Measurements from ENCODE around the gene RGCC.

- TF ChIP-seq, protein P1, sequence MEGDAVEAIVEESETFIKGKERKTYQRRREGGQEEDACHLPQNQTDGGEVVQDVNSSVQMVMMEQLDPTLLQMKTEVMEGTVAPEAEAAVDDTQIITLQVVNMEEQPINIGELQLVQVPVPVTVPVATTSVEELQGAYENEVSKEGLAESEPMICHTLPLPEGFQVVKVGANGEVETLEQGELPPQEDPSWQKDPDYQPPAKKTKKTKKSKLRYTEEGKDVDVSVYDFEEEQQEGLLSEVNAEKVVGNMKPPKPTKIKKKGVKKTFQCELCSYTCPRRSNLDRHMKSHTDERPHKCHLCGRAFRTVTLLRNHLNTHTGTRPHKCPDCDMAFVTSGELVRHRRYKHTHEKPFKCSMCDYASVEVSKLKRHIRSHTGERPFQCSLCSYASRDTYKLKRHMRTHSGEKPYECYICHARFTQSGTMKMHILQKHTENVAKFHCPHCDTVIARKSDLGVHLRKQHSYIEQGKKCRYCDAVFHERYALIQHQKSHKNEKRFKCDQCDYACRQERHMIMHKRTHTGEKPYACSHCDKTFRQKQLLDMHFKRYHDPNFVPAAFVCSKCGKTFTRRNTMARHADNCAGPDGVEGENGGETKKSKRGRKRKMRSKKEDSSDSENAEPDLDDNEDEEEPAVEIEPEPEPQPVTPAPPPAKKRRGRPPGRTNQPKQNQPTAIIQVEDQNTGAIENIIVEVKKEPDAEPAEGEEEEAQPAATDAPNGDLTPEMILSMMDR (IDR thresholded peaks at IDR 0.05; ENCODE audit: low read depth, low read length) = no peak
- no peak for TF ChIP-seq POLR2A (IDR thresholded peaks at IDR 0.05; ENCODE audit: extremely low read depth, insufficient read length)
These were observed 2.2 kb downstream of the RGCC start for GRCh38 chr13:41459432-41460073.

All from NB4 (cell line).